Parathyroid adenoma (tissue), 2 donors: ENCODE data around the gene NRAS.

ENCODE experiments used
- H2AFZ ChIP-seq: fragments of 300-600 bp; sonication (generic); one replicate; pipeline ENCODE4 v1.7.0; 2017; ENCODE audit warnings: antibody characterized with exemption, mild to moderate bottlenecking
- H3K27ac ChIP-seq: fragments of 300-600 bp; sonication (generic); one replicate; pipeline ENCODE4 v1.7.0; 2017
- H3K27me3 ChIP-seq: fragments of 300-600 bp; sonication (generic); one replicate; pipeline ENCODE4 v1.7.0; 2017; ENCODE audit warnings: low read length; ENCODE audit not compliant: control insufficient read depth, insufficient read depth
- H3K36me3 ChIP-seq: fragments of 300-600 bp; sonication (generic); one replicate; pipeline ENCODE4 v1.7.0; 2017; ENCODE audit warnings: low read length; ENCODE audit not compliant: control insufficient read depth, insufficient read depth
- H3K4me1 ChIP-seq: fragments of 300-600 bp; sonication (generic); one replicate; pipeline ENCODE4 v1.7.0; 2017; ENCODE audit warnings: control low read depth
- H3K4me2 ChIP-seq: fragments of 300-600 bp; sonication (generic); one replicate; pipeline ENCODE4 v1.7.0; 2017; ENCODE audit warnings: low read length
- H3K4me3 ChIP-seq: fragments of 300-600 bp; sonication (generic); one replicate; pipeline ENCODE4 v1.7.0; 2017; ENCODE audit warnings: low read depth, low read length
- H3K79me2 ChIP-seq: fragments of 300-600 bp; sonication (generic); one replicate; pipeline ENCODE4 v1.7.0; 2017; ENCODE audit warnings: control low read depth
- H3K9ac ChIP-seq: fragments of 300-600 bp; sonication (generic); one replicate; pipeline ENCODE4 v1.7.0; 2017; ENCODE audit warnings: mild to moderate bottlenecking
- H3K9me3 ChIP-seq: fragments of 300-600 bp; sonication (generic); one replicate; pipeline ENCODE4 v1.7.0; 2017; ENCODE audit warnings: low read length; ENCODE audit not compliant: control insufficient read depth
- TF ChIP-seq, protein P1 (sequence below): fragments of 300-600 bp; sonication (generic); IDR thresholded peaks from one replicate; pipeline ENCODE4 v1.7.0; 2017; ENCODE audit warnings: antibody characterized with exemption, mild to moderate bottlenecking
- donor health status: primary hyperparathyroidism.

Gene NRAS

GRCh38 chr1:114750780-114751179, 34.2 kb upstream of the NRAS start:
- H3K9ac ChIP-seq, result no peak overlapping the region
- H3K9me3 ChIP-seq, result no peaks in the 10 kb centered on the region
- TF ChIP-seq, protein P1, sequence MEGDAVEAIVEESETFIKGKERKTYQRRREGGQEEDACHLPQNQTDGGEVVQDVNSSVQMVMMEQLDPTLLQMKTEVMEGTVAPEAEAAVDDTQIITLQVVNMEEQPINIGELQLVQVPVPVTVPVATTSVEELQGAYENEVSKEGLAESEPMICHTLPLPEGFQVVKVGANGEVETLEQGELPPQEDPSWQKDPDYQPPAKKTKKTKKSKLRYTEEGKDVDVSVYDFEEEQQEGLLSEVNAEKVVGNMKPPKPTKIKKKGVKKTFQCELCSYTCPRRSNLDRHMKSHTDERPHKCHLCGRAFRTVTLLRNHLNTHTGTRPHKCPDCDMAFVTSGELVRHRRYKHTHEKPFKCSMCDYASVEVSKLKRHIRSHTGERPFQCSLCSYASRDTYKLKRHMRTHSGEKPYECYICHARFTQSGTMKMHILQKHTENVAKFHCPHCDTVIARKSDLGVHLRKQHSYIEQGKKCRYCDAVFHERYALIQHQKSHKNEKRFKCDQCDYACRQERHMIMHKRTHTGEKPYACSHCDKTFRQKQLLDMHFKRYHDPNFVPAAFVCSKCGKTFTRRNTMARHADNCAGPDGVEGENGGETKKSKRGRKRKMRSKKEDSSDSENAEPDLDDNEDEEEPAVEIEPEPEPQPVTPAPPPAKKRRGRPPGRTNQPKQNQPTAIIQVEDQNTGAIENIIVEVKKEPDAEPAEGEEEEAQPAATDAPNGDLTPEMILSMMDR, result no peak
- peaks cover 15% of the 10 kb centered on the region for H3K4me1 ChIP-seq
- no peak overlapping the region for H3K4me3 ChIP-seq
- peak overlapping the region; percentile 16 for H3K4me2 ChIP-seq
- no peak overlapping the region for H3K27ac ChIP-seq
- no peak overlapping the region for H2AFZ ChIP-seq
- no peaks in the 10 kb centered on the region for H3K36me3 ChIP-seq
- peaks cover 67% of the 10 kb centered on the region for H3K79me2 ChIP-seq
- H3K27me3 ChIP-seq, result no peaks in the 10 kb centered on the region

DNA sequence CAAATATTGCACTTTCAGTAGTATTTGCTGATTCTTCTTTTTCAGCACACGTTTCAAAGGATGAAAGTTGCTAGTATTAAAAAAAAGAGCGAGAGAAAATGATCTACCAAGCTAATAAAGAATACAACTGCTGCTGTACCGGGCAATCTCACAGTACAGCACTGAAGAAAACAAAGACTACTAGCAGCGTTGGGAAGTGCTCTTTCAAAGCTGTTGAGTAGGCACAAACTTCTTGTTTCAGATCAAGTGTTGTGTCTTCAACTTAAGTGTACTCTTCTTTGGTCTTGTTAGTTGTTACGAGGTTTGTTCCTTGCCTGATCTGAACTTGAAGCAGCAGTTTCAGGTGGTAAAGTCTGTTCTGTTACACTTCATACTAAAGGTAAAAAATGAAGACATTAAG, 33.3 kb upstream of the NRAS start:
- TF ChIP-seq, protein P1, result no peak
- Histone ChIP-seq H3K79me2 (peaks cover 67% of the 10 kb centered on the region), H3K9ac (no peak overlapping the region), H3K27me3 (no peaks in the 10 kb centered on the region), H3K4me3 (no peak overlapping the region), H2AFZ (no peak overlapping the region), H3K4me1 (peaks cover 11% of the 10 kb centered on the region), H3K36me3 (no peaks in the 10 kb centered on the region), H3K27ac (no peak overlapping the region), H3K4me2 (peak overlapping the region; percentile 37), H3K9me3 (no peaks in the 10 kb centered on the region)

DNA sequence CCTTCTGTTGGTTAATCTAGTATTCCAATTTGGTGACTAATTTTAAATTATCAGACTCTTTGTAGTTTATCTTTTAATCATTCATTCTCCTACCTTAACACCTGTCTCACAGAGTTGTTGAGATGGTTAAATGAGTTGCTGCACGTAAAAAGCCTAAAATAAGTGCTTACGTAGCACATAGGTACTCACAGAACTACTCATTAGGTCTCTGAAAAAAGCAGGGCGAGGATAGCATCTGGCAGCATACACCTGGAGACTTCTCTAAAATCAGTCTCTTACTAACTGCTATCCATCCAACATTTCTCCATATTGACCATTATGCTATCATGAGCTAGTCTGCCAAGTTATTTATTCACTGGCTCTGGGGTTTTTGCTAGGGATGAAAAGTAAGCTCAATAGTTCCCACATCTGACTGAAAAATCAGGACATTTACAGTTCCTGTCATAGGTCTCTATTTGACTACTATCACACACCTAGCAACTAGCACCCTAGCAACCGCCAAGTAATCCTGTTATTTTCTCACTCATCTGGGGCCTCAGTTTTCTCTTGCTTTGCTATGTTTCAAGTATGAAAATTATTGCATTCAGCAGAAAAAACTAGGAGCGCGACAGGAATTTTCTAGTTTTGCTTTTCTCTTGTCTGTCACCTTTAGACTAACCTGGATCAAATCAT, 30.0 kb upstream of the NRAS start:
- no peak overlapping the region for H3K4me3 ChIP-seq
- no peak overlapping the region for H2AFZ ChIP-seq
- peaks cover 5% of the 10 kb centered on the region for H3K4me1 ChIP-seq
- peaks cover 54% of the 10 kb centered on the region for H3K79me2 ChIP-seq
- no peak overlapping the region for H3K27ac ChIP-seq
- no peaks in the 10 kb centered on the region for H3K9me3 ChIP-seq
- H3K9ac ChIP-seq, result no peak overlapping the region
- H3K36me3 ChIP-seq, result no peaks in the 10 kb centered on the region
- no peaks in the 10 kb centered on the region for H3K27me3 ChIP-seq
- TF ChIP-seq, protein P1, result no peak
- H3K4me2 ChIP-seq, result no peak overlapping the region

GRCh38 chr1:114745291-114745690, 28.7 kb upstream of the NRAS start:
- TF ChIP-seq, protein P1, result no peak
- peaks cover 4% of the 10 kb centered on the region for H3K4me1 ChIP-seq
- H3K36me3 ChIP-seq, result no peaks in the 10 kb centered on the region
- H3K4me2 ChIP-seq, result no peak overlapping the region
- peaks cover 53% of the 10 kb centered on the region for H3K79me2 ChIP-seq
- H3K27me3 ChIP-seq, result no peaks in the 10 kb centered on the region
- no peak overlapping the region for H3K9ac ChIP-seq
- H3K27ac ChIP-seq, result no peak overlapping the region
- no peaks in the 10 kb centered on the region for H3K9me3 ChIP-seq
- no peak overlapping the region for H2AFZ ChIP-seq
- H3K4me3 ChIP-seq, result no peak overlapping the region
